A549 (cell line): ENCODE measurements around the gene SELENOO. TPM values are rescaled to one million over a fixed set of nuclear protein-coding genes. Genes with fewer than 3 reads are reported as not detected.
A peak's percentile ranks its signal among the peaks of the same experiment; 100 is the strongest.

Experiments used
- ATAC-seq, 2 experiments: fragments of 200-7000 bp in 1 of 2; fragments of >200 bp in 1 of 2; cut with Nextera tagmentation in 1 of 2; cut with Tn5 transposase in 1 of 2; 3 replicates each; pipeline versions ENCODE4 v1.8.0 to v1.9.1; 2018 to 2020; ENCODE audit warnings: mild to moderate bottlenecking in 1 of 2, moderate library complexity in 1 of 2
- CTCF ChIA-PET: fragments of 300-600 bp; sonication (Branson Sonifier 250); formaldehyde crosslinking; extraction: SDS; loops from one replicate; lab custom pipeline; 2021; ENCODE audit warnings: antibody characterized with exemption, inconsistent platforms; lab: Yijun Ruan, JAX
- POLR2A ChIA-PET: fragments of 350-600 bp; formaldehyde crosslinking; extraction: SDS; loops from one replicate; lab custom pipeline; 2021; ENCODE audit warnings: antibody characterized with exemption, inconsistent platforms; lab: Yijun Ruan, JAX
- DNase-seq, 2 experiments: peaks; one replicate each; pipeline versions ENCODE4 v3.0.0 to v3.0.0-alpha.2; 2011 to 2016; ENCODE audit warnings: low read depth in 1 of 2, low spot score in 1 of 2
- FAIRE-seq: peaks from 2 replicates; lab custom pipeline; 2011; peaks lifted over from hg19 to GRCh38; lab: Jason Lieb, UNC
- H3K27ac ChIP-seq, 2 experiments: fragments of >200 bp; sonication (Bioruptor Twin); formaldehyde crosslinking; 3 replicates each; pipeline ENCODE4 v1.5.1; 2016 to 2017
- H3K4me1 ChIP-seq: fragments of >200 bp; sonication (Bioruptor Twin); formaldehyde crosslinking; 3 replicates; pipeline ENCODE4 v1.6.1; 2016
- H3K4me2 ChIP-seq: fragments of >200 bp; sonication (Bioruptor Twin); formaldehyde crosslinking; 3 replicates; pipeline ENCODE4 v1.6.1; 2016
- H3K4me3 ChIP-seq: fragments of >200 bp; sonication (Bioruptor Twin); formaldehyde crosslinking; 3 replicates; pipeline ENCODE4 v1.5.1; 2016
- H3K9me3 ChIP-seq: fragments of >200 bp; sonication (Bioruptor Twin); formaldehyde crosslinking; 3 replicates; pipeline ENCODE4 v1.6.1; 2016
- BCL3 ChIP-seq: fragments of >200 bp; sonication (Bioruptor Twin); formaldehyde crosslinking; IDR thresholded peaks from 3 replicates; pipeline ENCODE4 v1.6.1; 2016
- BHLHE40 ChIP-seq: IDR thresholded peaks from 2 replicates; pipeline ENCODE4 v1.6.1; 2012; ENCODE audit warnings: low read depth, low read length, inconsistent platforms
- CBX2 ChIP-seq: fragments of 200-600 bp; sonication (generic); IDR thresholded peaks from 2 replicates; pipeline ENCODE4 v1.6.1; 2016; ENCODE audit warnings: low read depth, mild to moderate bottlenecking, borderline replicate concordance
- CHD2 ChIP-seq: fragments of 150-350 bp; IDR thresholded peaks from 2 replicates; pipeline ENCODE4 v1.6.1; 2014; ENCODE audit warnings: low read length; ENCODE audit not compliant: partially characterized antibody
- CTCF ChIP-seq: fragments of >200 bp; sonication (Bioruptor Twin); formaldehyde crosslinking; IDR thresholded peaks from 3 replicates; pipeline ENCODE4 v1.5.1; 2016
- E2F6 ChIP-seq: IDR thresholded peaks from 2 replicates; pipeline ENCODE4 v1.6.1; 2012; ENCODE audit warnings: low read depth, borderline replicate concordance
- EP300 ChIP-seq, 2 experiments: fragments of >200 bp; sonication (Bioruptor Twin); formaldehyde crosslinking; IDR thresholded peaks; 2 replicates in 1 of 2; 3 replicates in 1 of 2; pipeline ENCODE4 v1.6.1; 2016 to 2017
- HES2 ChIP-seq: fragments of >200 bp; sonication (Bioruptor Twin); formaldehyde crosslinking; IDR thresholded peaks from 2 replicates; pipeline ENCODE4 v1.6.1; 2016
- HMGXB4 ChIP-seq: fragments of 250-450 bp; sonication (Bioruptor Pico); IDR thresholded peaks from 2 replicates; pipeline ENCODE4 v1.5.0; 2021; ENCODE audit warnings: mild to moderate bottlenecking, moderate library complexity, borderline replicate concordance
- HOXB5 ChIP-seq: fragments of 250-450 bp; sonication (Bioruptor Pico); IDR thresholded peaks from 2 replicates; pipeline ENCODE4 v1.5.0; 2020; ENCODE audit warnings: mild to moderate bottlenecking, moderate library complexity
- JUNB ChIP-seq: fragments of >200 bp; sonication (Bioruptor Twin); formaldehyde crosslinking; IDR thresholded peaks from 2 replicates; pipeline ENCODE4 v1.6.1; 2016
- MAFK ChIP-seq: fragments of 450-650 bp; IDR thresholded peaks from 2 replicates; pipeline ENCODE4 v1.6.1; 2014; ENCODE audit not compliant: partially characterized antibody
- MAX ChIP-seq: IDR thresholded peaks from 2 replicates; pipeline ENCODE4 v1.6.1; 2012
- NFE2L2 ChIP-seq: fragments of 150-350 bp; conservative IDR thresholded peaks from 2 replicates; pipeline ENCODE4 v1.6.1; 2014; ENCODE audit warnings: low read length
- RAD21 ChIP-seq, 2 experiments: fragments of >200 bp in 1 of 2; sonication (Bioruptor Twin) in 1 of 2; formaldehyde crosslinking in 1 of 2; IDR thresholded peaks in 1 of 2; conservative IDR thresholded peaks in 1 of 2; 2 replicates in 1 of 2; 3 replicates in 1 of 2; pipeline ENCODE4 v1.6.1; 2012 to 2018; ENCODE audit warnings: inconsistent platforms in 1 of 2
- RFX5 ChIP-seq: fragments of 450-650 bp; IDR thresholded peaks from 2 replicates; pipeline ENCODE4 v1.7.1; 2014; ENCODE audit warnings: antibody characterized with exemption, mild to moderate bottlenecking, moderate library complexity
- RNF2 ChIP-seq: fragments of 200-600 bp; sonication (generic); IDR thresholded peaks from 2 replicates; pipeline ENCODE4 v1.6.1; 2016; ENCODE audit warnings: low read depth, mild to moderate bottlenecking, antibody characterized with exemption, moderate library complexity, borderline replicate concordance
- TFCP2L1 ChIP-seq: fragments of 250-450 bp; sonication (Bioruptor Pico); IDR thresholded peaks from 2 replicates; pipeline ENCODE4 v1.5.0; 2021; ENCODE audit warnings: mild to moderate bottlenecking
- TP53 ChIP-seq: fragments of 250-450 bp; sonication (Bioruptor Pico); IDR thresholded peaks from 2 replicates; pipeline ENCODE4 v1.5.0; 2021; ENCODE audit warnings: mild to moderate bottlenecking, moderate library complexity
- WGBS: methylation state at CpG from one replicate; pipeline ENCODE4 v1.1.6; 2017; ENCODE audit errors: missing lambda C conversion rate; 5-methylcytosine and 5-hydroxymethylcytosine counted together
- polyA plus RNA-seq, 4 experiments: library from polyadenylated mRNA; depleted of rRNA in 3 of 4; stranded (reverse); fragments of >200 nt; fragmentation: RNase III in 1 of 4; extraction: RNeasy Plus Mini Kit Qiagen cat#74134 plus additional on column Dnase treatment in 1 of 4; gene quantifications; 2 replicates in 3 of 4; 3 replicates in 1 of 4; pipeline ENCODE4 v1.2.3, GENCODE V29; 2011 to 2017

Gene SELENOO
- polyA plus RNA-seq, 2 of the 4 experiments (the other 2 are of a cell fraction) = 7.8 to 14.7 TPM

- FAIRE-seq (no peak), DNase-seq (no peak), ATAC-seq (no peak; a peak in 1 of 6 replicates)
- ChIA-PET POLR2A (no interaction called here), CTCF (no interaction called here)
- Histone ChIP-seq H3K4me1 (peaks cover 7% of the 10 kb centered on the region; the same call in 1 of the 3 replicates), H3K9me3 (no peaks in the 10 kb centered on the region), H3K27ac (peak overlapping the region; percentile 90 to 97), H3K4me3 (peak overlapping the region; percentile 81), H3K4me2 (peak overlapping the region; percentile 96)
- TF ChIP-seq BHLHE40 (no peak), E2F6 (no peak)
- 80% methylated on average over 26 of the region's 36 CpGs for WGBS
Measured at GRCh38 chr22:50169181-50169759, 31.5 kb upstream of the SELENOO start.

GRCh38 chr22:50169774-50170341, 31.0 kb upstream of the SELENOO start:
- WGBS = no CpG with 5 or more reads among the region's 70 CpGs
- H3K4me1 ChIP-seq = peaks cover 7% of the 10 kb centered on the region; the same call in 1 of the 3 replicates
- no peak for FAIRE-seq
- ChIA-PET POLR2A (no interaction called here), CTCF (interaction anchor here (1.2 kb wide), 1 partner anchor 62 kb away, joined by 3 read pairs; no protein-coding TSS in a partner anchor)
- DNase-seq = no peak
- peak overlapping the region; percentile 96 for H3K4me2 ChIP-seq
- 0 out of 3 replicates have a peak, but pooled peaks have one; percentile 13 for TF ChIP-seq CTCF
- no peak for TF ChIP-seq HOXB5 (CRISPR knock-in tag)
- 0 out of 2 replicates have a peak, but pooled peaks have one; percentile 40 for TF ChIP-seq NFE2L2
- TF ChIP-seq CBX2 = no peak
- no peak for TF ChIP-seq BCL3
- peak; percentile 35 for TF ChIP-seq MAFK
- ATAC-seq = peak; percentile 25 to 51; a peak in 4 of 6 replicates
- no peaks in the 10 kb centered on the region for H3K9me3 ChIP-seq
- peak overlapping the region; percentile 90 to 97 for H3K27ac ChIP-seq
- H3K4me3 ChIP-seq = peak overlapping the region; percentile 81

GRCh38 chr22:50170453-50171318, 30.1 kb upstream of the SELENOO start, which contains the start of gene PANX2:
Gene PANX2, plus strand, starts transcription at chr22:50170731. Its CDS starts 0 bp downstream, at chr22:50170731.
- Histone ChIP-seq H3K4me1 (peaks cover 7% of the 10 kb centered on the region; the same call in 1 of the 3 replicates), H3K9me3 (no peaks in the 10 kb centered on the region), H3K4me3 (peak within 1 kb of the TSS; percentile 81), H3K4me2 (peak within 1 kb of the TSS; percentile 96), H3K27ac (peak within 1 kb of the TSS; percentile 90 to 97)
- 63% methylated on average over 10 of the region's 105 CpGs for WGBS
- ChIA-PET CTCF (interaction anchor here (1.2 kb wide), 1 partner anchor 61 kb away, joined by 3 read pairs; no protein-coding TSS in a partner anchor), POLR2A (no interaction called here)
- FAIRE-seq (no peak), DNase-seq (no peak), ATAC-seq (no peak; a peak in 1 of 6 replicates)
- TF ChIP-seq HMGXB4 = no peak
- no peak for TF ChIP-seq RAD21 (conservative IDR thresholded peaks at IDR 0.05 in 1 of 2, IDR thresholded peaks at IDR 0.05 in 1 of 2)
- TF ChIP-seq CHD2 = no peak
- no peak for TF ChIP-seq RFX5
- TF ChIP-seq E2F6 = no peak
- no peak for TF ChIP-seq JUNB
- TF ChIP-seq TP53 (CRISPR knock-in tag) = no peak
- TF ChIP-seq MAX = no peak
- no peak for TF ChIP-seq HES2
- TF ChIP-seq RNF2 = no peak
- TF ChIP-seq TFCP2L1 (CRISPR knock-in tag) = no peak
- TF ChIP-seq EP300 (IDR thresholded peaks at IDR 0.05) = no peak
